Progenitor cell of endocrine pancreas (in vitro differentiated cells): ENCODE measurements around the gene CCDC40. TPM values are rescaled to one million over a fixed set of nuclear protein-coding genes. Genes with fewer than 3 reads are reported as not detected.

Experiments
- DNase-seq: peaks from one replicate; pipeline ENCODE4 v3.0.0; 2021; ENCODE audit warnings: low spot score; ENCODE audit not compliant: unreplicated experiment
- H3K27ac Mint-ChIP-seq: 2 replicates; pipeline ENCODE4 v1.8.0; 2021; ENCODE audit warnings: mild to moderate bottlenecking, moderate library complexity, mixed read lengths
- H3K27me3 Mint-ChIP-seq: 2 replicates; pipeline ENCODE4 v1.8.0; 2021; ENCODE audit warnings: mixed read lengths
- H3K36me3 Mint-ChIP-seq: 2 replicates; pipeline ENCODE4 v1.8.0; 2022; ENCODE audit warnings: mixed read lengths; ENCODE audit not compliant: insufficient read depth
- H3K4me1 Mint-ChIP-seq: 2 replicates; pipeline ENCODE4 v1.8.0; 2021; ENCODE audit warnings: low read depth, mixed read lengths
- H3K4me3 Mint-ChIP-seq: 2 replicates; pipeline ENCODE4 v1.8.0; 2021; ENCODE audit warnings: low read depth, mild to moderate bottlenecking, moderate library complexity, mixed read lengths
- H3K9me3 Mint-ChIP-seq: 2 replicates; pipeline ENCODE4 v1.8.0; 2021; ENCODE audit warnings: low read depth, mixed read lengths
- total RNA-seq: library from RNA; stranded (reverse); gene quantifications from 2 replicates; pipeline ENCODE4 v1.2.1, GENCODE V29; 2021
- TF ChIP-seq, protein P1 (sequence below): fragments of 200-600 bp; sonication (generic); IDR thresholded peaks from one replicate; pipeline ENCODE4 v1.5.0; 2021; ENCODE audit warnings: antibody characterized with exemption, mild to moderate bottlenecking; ENCODE audit not compliant: unreplicated experiment

The CCDC40 gene
- total RNA-seq, 1 donor from 2014 or later = 26.9 TPM

DNA sequence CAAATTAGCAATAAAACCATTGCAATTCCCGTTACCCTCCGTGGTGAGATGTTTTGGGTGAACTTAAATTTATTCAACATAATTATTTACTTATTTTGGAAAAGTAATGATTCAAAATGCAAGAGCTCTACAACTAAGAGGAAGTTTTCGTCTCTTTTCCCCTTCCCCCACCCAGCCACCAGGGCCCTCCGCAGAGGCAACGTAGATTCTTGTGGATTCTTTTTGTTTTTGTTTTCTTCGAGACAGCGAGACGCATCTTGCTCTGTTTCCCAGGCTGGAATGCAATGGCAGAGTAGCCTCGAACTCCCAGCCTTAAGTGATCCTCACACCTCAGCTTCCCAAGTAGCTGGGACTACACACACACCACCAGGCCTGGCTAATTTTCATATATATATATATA, 19.2 kb downstream of the CCDC40 start:
- TF ChIP-seq, protein P1, sequence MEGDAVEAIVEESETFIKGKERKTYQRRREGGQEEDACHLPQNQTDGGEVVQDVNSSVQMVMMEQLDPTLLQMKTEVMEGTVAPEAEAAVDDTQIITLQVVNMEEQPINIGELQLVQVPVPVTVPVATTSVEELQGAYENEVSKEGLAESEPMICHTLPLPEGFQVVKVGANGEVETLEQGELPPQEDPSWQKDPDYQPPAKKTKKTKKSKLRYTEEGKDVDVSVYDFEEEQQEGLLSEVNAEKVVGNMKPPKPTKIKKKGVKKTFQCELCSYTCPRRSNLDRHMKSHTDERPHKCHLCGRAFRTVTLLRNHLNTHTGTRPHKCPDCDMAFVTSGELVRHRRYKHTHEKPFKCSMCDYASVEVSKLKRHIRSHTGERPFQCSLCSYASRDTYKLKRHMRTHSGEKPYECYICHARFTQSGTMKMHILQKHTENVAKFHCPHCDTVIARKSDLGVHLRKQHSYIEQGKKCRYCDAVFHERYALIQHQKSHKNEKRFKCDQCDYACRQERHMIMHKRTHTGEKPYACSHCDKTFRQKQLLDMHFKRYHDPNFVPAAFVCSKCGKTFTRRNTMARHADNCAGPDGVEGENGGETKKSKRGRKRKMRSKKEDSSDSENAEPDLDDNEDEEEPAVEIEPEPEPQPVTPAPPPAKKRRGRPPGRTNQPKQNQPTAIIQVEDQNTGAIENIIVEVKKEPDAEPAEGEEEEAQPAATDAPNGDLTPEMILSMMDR = no peak
- Mint-ChIP-seq H3K36me3 (peaks cover 15% of the 10 kb centered on the region), H3K4me1 (no peaks in the 10 kb centered on the region), H3K9me3 (no peaks in the 10 kb centered on the region), H3K27ac (no peak overlapping the region), H3K4me3 (no peak overlapping the region), H3K27me3 (no peaks in the 10 kb centered on the region)
- no peak for DNase-seq

DNA sequence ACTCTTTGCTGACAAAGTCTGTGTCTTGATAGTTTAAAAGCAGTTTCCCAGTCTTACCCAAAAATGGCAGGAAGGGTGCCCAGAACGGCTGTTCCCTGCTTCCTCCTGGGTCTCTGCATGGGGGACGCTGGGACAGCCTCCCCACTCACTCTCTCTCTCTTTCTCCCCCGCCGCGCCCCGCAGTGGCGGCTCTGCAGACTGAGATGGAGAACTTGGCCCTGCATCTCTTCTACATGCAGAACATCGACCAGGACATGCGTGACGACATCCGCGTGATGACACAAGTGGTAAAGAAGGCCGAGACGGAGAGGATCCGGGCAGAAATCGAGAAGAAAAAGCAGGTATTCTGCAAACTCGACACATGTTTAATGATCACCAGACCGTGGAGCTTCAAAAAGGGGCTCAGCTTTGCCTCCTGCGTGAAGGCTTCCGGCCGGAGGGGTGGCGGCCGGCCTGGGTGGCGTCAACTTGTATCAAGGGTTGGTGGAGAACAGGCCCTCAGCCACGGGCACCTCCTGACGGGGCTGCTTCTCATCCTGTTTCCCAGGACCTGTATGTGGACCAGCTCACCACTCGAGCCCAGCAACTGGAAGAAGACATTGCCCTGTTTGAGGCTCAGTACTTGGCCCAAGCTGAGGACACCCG, 22.0 kb downstream of the CCDC40 start:
- H3K4me1 Mint-ChIP-seq = no peaks in the 10 kb centered on the region
- no peak for DNase-seq
- no peak overlapping the region for H3K4me3 Mint-ChIP-seq
- no peaks in the 10 kb centered on the region for H3K9me3 Mint-ChIP-seq
- H3K27me3 Mint-ChIP-seq = no peaks in the 10 kb centered on the region
- TF ChIP-seq, protein P1 = no peak
- peaks cover 8% of the 10 kb centered on the region for H3K36me3 Mint-ChIP-seq
- H3K27ac Mint-ChIP-seq = no peak overlapping the region

DNA sequence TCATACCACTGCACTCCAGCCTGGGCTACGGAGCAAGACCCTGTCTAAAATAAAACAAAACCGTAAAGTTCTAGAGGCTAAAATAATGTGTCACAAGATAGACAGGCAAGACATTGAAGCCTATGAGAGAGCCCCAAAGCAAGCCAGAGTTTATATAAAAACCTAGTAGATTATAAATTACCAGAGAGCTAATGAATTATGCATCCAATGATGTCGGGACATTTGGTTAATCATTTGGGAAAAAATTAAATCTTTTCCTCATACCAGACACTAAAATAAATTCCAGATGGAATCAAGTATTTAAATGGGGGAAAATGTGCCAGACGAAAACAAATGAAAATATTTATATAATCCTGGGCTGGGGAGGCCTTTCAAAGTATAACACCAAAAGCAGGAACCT, 24.2 kb downstream of the CCDC40 start:
- DNase-seq = no peak
- Mint-ChIP-seq H3K27me3 (no peaks in the 10 kb centered on the region), H3K27ac (no peak overlapping the region), H3K36me3 (peaks cover 10% of the 10 kb centered on the region), H3K4me1 (no peaks in the 10 kb centered on the region), H3K4me3 (no peak overlapping the region), H3K9me3 (no peaks in the 10 kb centered on the region)
- TF ChIP-seq, protein P1 = no peak

DNA sequence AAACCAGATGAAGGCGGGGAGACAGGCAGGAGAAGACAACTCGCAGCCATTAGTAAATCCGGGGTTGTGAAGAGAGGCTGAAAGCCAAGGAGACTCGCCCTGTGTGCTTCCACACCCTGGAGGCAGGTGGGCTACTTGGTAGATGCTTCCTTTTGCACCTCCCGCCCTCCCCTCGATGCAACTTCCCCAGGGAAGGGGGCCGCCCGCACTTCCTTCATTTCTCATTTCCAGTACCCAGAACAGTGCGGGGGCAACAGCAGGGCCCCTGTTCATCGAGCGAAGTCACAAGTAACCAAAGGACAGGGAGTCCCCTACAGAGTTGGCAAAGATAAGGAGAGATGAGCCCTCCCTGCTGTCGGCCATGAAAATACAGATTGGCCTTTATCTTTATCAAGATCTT, 25.0 kb downstream of the CCDC40 start:
- H3K27ac Mint-ChIP-seq = no peak overlapping the region
- H3K27me3 Mint-ChIP-seq = no peaks in the 10 kb centered on the region
- TF ChIP-seq, protein P1 = no peak
- no peak for DNase-seq
- no peaks in the 10 kb centered on the region for H3K4me1 Mint-ChIP-seq
- no peaks in the 10 kb centered on the region for H3K9me3 Mint-ChIP-seq
- peaks cover 8% of the 10 kb centered on the region for H3K36me3 Mint-ChIP-seq
- no peak overlapping the region for H3K4me3 Mint-ChIP-seq

DNA sequence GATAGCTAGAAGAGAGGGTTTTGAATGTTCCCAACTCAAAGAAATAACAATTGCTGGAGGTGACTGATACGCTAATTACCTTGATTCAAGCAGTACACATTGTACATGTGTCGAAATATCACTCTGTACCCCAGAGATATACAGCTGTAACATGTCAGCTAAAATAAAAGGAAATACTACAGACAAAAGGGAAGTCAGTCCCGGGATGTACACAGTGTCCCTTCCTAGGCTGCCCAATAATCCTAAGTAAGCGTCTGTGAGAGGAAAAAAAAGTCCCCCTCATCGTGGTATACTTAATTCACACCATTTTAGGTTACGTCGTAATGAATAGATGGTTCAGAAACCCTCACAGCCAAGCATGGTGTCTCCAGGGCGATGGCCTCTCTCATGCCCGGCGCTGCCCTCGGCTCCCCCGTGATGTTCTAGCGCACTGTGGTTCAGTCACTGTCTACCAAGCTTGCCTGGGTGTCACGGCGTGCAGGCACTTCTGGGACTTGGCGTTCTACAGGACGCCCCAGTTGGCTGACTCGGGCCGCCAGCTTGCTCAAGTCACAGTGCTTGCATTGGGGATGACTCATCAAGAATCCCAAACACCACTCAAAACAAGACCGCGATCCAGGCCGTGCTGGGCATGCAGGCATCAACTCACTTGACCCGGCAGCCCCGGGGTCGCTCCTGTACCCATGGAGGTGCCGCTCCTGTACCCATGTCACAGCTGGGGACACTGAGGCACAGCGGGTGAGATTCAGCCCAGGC, 27.6 kb downstream of the CCDC40 start:
- H3K4me1 Mint-ChIP-seq = peaks cover 4% of the 10 kb centered on the region
- H3K9me3 Mint-ChIP-seq = no peaks in the 10 kb centered on the region
- no peak overlapping the region for H3K27ac Mint-ChIP-seq
- no peaks in the 10 kb centered on the region for H3K27me3 Mint-ChIP-seq
- H3K36me3 Mint-ChIP-seq = peaks cover 4% of the 10 kb centered on the region
- DNase-seq = no peak
- H3K4me3 Mint-ChIP-seq = no peak overlapping the region
- TF ChIP-seq, protein P1 = no peak
